ENCODE data around the gene DDX51.

The DDX51 gene

DNA sequence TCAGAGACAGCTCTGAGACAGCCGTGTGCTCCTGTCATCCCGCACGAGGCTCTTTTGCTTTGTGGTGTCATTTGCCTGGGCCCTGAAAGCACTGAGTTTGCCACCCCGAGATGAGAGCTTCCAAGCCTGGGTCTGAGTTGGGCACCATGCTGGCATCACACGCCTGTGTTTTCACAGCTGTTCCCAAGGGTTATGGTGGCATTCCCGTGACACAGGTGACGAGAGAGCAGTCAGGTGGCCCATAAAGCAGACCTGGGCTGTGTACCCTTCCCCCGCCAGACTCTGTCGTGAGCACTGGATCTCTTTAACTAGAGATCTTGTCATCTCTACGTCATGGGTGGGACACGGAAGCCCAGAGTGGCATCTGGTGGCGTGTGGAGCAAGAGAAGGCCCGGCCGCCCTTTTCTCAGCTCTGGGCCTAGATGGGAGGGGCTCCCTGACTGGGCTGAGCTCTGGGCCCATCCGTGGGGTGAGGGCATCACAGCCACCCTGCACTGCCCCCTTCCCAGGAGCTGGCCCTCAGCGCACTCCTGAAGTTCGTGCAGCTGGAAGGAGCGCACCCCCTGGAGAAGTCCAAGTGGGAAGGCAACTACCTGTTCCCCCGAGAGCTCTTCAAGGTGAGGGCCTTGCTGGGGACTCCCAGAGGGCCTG, 2.8 kb upstream of the DDX51 start:
- H3K4me3 ChIP-seq (ENCODE audit: low read depth, low read length): no peak overlapping the region
- TF ChIP-seq, protein P1, sequence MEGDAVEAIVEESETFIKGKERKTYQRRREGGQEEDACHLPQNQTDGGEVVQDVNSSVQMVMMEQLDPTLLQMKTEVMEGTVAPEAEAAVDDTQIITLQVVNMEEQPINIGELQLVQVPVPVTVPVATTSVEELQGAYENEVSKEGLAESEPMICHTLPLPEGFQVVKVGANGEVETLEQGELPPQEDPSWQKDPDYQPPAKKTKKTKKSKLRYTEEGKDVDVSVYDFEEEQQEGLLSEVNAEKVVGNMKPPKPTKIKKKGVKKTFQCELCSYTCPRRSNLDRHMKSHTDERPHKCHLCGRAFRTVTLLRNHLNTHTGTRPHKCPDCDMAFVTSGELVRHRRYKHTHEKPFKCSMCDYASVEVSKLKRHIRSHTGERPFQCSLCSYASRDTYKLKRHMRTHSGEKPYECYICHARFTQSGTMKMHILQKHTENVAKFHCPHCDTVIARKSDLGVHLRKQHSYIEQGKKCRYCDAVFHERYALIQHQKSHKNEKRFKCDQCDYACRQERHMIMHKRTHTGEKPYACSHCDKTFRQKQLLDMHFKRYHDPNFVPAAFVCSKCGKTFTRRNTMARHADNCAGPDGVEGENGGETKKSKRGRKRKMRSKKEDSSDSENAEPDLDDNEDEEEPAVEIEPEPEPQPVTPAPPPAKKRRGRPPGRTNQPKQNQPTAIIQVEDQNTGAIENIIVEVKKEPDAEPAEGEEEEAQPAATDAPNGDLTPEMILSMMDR (IDR thresholded peaks at IDR 0.05; ENCODE audit: low read depth, low read length, missing control alignments): no peak
- no peak for DNase-seq (ENCODE audit: low read depth)

DNA sequence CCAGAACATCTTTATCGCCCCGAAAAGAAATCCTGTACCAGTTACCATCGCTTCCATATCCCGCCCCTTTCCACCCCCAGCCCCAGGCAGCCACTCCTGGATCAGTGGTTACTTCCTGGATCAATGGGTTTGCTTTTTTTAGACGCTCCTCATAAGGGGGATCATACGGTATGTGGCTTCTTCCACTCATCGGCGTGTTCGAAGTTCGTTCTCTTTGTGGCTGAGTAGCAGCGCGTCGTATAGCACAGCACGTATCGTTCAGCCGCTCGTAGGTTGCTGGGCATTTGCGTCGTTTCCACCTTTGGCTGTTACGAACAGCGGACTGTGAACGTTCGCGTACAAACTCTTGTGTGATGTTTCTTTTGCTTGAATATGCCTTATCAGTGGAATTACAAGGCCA, 2.0 kb upstream of the DDX51 start:
- TF ChIP-seq, protein P1 (IDR thresholded peaks at IDR 0.05; ENCODE audit: low read depth, low read length, missing control alignments): no peak
- no peak for DNase-seq (ENCODE audit: low read depth)
- H3K4me3 ChIP-seq (ENCODE audit: low read depth, low read length): no peak overlapping the region

DNA sequence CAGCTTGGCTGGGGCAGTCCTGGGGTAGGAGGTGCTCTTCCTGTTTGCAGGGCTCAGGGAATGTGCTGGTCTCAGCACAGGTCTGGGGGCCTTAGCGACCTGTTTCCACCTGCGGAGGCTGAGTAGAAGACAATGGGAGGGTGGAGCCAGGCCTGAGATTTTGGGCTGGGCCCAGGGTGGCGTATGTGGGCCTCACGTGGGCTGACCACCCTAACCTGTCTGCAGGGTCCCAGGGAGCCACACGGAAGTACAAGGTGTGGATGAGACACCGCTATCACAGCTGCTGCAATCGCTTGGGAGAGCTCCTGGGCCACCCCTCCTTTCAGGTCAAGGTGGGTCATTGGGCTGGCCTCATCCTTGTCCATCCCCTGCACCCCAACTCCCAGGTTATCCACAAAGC, 1.2 kb upstream of the DDX51 start:
- H3K4me3 ChIP-seq (ENCODE audit: low read depth, low read length): peak overlapping the region; percentile 94
- TF ChIP-seq, protein P1 (IDR thresholded peaks at IDR 0.05; ENCODE audit: low read depth, low read length, missing control alignments): no peak

DNA sequence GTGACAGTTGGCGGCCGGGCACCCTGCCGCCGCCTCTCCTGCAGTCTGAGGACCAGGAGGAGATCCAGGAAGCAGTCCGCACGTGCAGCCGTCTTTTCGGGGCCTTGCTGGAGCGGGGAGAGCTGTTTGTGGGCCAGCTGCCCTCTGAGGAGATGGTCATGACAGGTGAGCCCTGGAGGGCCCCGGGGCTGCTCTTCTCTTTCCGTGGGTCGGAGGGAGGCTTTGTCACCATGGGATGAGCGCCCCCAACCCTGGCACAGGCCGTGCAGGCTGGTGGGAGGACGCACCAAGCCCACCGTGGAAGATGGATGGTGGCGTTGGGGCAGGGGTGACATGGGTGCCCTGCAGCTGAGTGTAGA, 670 bp upstream of the DDX51 start:
- no peak for DNase-seq (ENCODE audit: low read depth)
- H3K4me3 ChIP-seq (ENCODE audit: low read depth, low read length): peak overlapping the region; percentile 94
- TF ChIP-seq, protein P1 (IDR thresholded peaks at IDR 0.05; ENCODE audit: low read depth, low read length, missing control alignments): no peak

More for the DNA sequence above, 1.2 kb upstream of the DDX51 start:
- DNase-seq (ENCODE audit: low read depth): no peak

DNA sequence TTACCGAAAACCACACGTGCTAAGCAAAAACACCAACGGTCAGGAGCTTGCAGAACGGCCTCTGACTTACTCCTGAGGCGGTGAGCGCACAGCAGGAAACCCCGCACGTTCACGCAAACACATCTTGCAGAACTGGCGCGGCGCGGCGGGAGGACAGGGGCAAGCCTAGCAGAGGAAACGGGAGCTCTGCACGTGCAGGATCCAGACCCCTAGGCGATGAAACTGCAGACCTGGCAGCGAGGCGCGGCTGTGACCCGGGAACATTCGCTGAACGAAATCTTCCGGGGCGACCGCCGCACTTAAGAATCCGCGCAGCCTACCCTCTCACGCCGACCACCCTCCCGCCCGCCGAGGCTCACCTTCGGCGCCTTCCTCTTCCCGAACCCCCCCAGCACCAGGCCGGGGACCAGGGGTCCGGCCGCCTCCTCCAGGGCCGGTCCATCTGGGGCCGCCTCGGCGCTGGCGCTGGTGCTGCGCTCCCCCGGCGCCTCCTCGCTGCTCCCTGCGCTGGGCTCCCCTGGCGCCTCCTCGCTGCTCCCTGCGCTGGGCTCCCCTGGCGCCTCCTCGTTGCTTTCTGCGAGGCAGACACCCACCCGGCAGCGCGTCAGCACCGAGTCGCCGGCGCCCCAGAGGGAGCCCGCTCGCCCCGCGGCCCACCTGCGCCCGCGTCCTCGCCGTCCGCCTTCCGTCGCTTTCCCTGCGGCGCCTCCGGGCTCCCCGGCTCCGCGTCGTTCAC, 615 bp downstream of the DDX51 start:
- TF ChIP-seq, protein P1 (IDR thresholded peaks at IDR 0.05; ENCODE audit: low read depth, low read length, missing control alignments): no peak
- peak overlapping the region; percentile 94 for H3K4me3 ChIP-seq (ENCODE audit: low read depth, low read length)
- no peak for DNase-seq (ENCODE audit: low read depth)

DNA sequence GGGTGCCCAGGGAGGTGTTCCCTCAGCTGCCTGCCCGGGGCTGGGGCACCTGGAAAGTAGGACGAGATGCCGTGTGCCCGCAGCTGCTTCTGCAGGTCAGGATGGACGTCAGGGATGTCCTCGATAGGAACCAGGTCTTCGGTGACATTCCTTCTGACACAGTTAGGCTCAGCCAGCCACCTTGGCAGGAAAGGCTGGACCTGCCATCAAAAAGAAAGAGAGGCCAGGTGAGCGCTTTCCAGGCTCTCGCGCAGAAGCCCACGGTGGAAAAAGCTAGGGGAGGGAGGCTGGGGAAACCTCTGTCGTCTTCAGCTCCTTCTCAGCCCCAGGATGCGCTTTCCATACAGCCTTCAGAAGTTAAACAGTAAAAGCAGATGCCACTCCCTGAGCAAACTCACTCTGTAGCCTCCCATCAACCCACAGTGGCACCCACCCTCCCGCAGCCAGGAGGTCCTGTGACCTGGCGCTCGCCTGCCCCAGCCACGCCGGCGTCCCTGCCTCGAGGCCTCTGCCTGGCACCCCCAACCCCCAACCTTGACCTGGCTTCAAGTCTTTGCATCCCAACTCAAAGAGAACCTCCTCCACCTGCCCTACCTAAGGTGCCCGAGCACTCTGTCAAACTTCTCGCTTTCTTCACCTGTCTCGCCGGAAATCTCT, 1.3 kb downstream of the DDX51 start:
- DNase-seq (ENCODE audit: low read depth): no peak
- TF ChIP-seq, protein P1 (IDR thresholded peaks at IDR 0.05; ENCODE audit: low read depth, low read length, missing control alignments): no peak
- peak overlapping the region; percentile 94 for H3K4me3 ChIP-seq (ENCODE audit: low read depth, low read length)
